Thyroid gland (tissue), 4 donors: Measurements from ENCODE around the gene BRWD1. TPM values are rescaled to one million over a fixed set of nuclear protein-coding genes. Genes with fewer than 3 reads are reported as not detected.
A peak's percentile ranks its signal among the peaks of the same experiment; 100 is the strongest.

ENCODE experiments used
- DNase-seq, 2 donors: peaks; one replicate each; pipeline ENCODE4 v3.0.0-alpha.2; 2019
- H3K27ac ChIP-seq, 3 donors: fragments of 200-600 bp; sonication (generic); 1 replicate in 2 of 3; 2 replicates in 1 of 3; pipeline ENCODE4 v1.5.1; 2016 to 2019; ENCODE audit warnings: mild to moderate bottlenecking in 1 of 3, moderate library complexity in 1 of 3
- H3K27me3 ChIP-seq: fragments of 200-600 bp; sonication (generic); one replicate; pipeline ENCODE4 v1.5.1; 2019
- H3K36me3 ChIP-seq, 2 donors: fragments of 200-600 bp; sonication (generic); one replicate each; pipeline ENCODE4 v1.5.1; 2016 to 2019
- H3K4me1 ChIP-seq, 2 donors: fragments of 200-600 bp; sonication (generic); one replicate each; pipeline ENCODE4 v1.5.1; 2017 to 2019
- H3K4me3 ChIP-seq, 3 donors: fragments of 200-600 bp; sonication (generic); replicated peaks in 1 of 3; 1 replicate in 2 of 3; 2 replicates in 1 of 3; pipeline ENCODE4 v1.5.1; 2016; ENCODE audit warnings: mild to moderate bottlenecking in 1 of 3
- H3K9me3 ChIP-seq: fragments of 200-600 bp; sonication (generic); one replicate; pipeline ENCODE4 v1.5.1; 2017
- CTCF ChIP-seq, 6 experiments: fragments of 200-600 bp in 3 of 6; fragments of 450-650 bp in 3 of 6; sonication (generic) in 3 of 6; IDR thresholded peaks; one replicate each; pipeline ENCODE4 v1.5.1; 2016 to 2019; ENCODE audit warnings: antibody characterized with exemption in 6 of 6, mild to moderate bottlenecking in 2 of 6, inconsistent platforms in 1 of 6, moderate library complexity in 1 of 6
- POLR2A ChIP-seq, 2 donors: fragments of 450-650 bp; IDR thresholded peaks; one replicate each; pipeline ENCODE4 v1.6.1; 2017; ENCODE audit warnings: antibody characterized with exemption in 2 of 2, mild to moderate bottlenecking in 2 of 2, moderate library complexity in 1 of 2
- WGBS, 2 donors: methylation state at CpG; one replicate each; pipeline ENCODE4 v1.1.5; 2017; 5-methylcytosine and 5-hydroxymethylcytosine counted together
- intact Hi-C: fragments of 100-400 bp; cut with DNase I; formaldehyde crosslinking; loops from one replicate; pipeline ENCODE4 v1.15.1; 2023
- total RNA-seq, 4 donors: library from RNA; depleted of rRNA; stranded (reverse); fragments of >200 nt; gene quantifications; one replicate each; pipeline ENCODE4 v1.2.3, GENCODE V29; 2016

The BRWD1 gene
- total RNA-seq, 4 donors from 2014 or later = 66.6 to 125 (median 85.3) TPM

- no peaks in the 10 kb centered on the region for H3K27me3 ChIP-seq
- intact Hi-C loops = no loop called here
- no peak for DNase-seq
- TF ChIP-seq CTCF (IDR thresholded peaks at IDR 0.05) (peak in 1 of 6 experiments; percentile 30), POLR2A (IDR thresholded peaks at IDR 0.05) (no peak)
- no peak overlapping the region for H3K4me3 ChIP-seq
- no peaks in the 10 kb centered on the region for H3K4me1 ChIP-seq
- no peaks in the 10 kb centered on the region for H3K36me3 ChIP-seq
- 95 to 97% methylated on average over 2 of the region's 2 CpGs for WGBS, 2 donors
- H3K9me3 ChIP-seq = no peaks in the 10 kb centered on the region
- no peak overlapping the region for H3K27ac ChIP-seq
Observed at GRCh38 chr21:39153373-39153772, 160.1 kb downstream of the BRWD1 start.

GRCh38 chr21:39152271-39152670 lies 161.2 kb downstream of the BRWD1 start:
- no peaks in the 10 kb centered on the region for H3K27me3 ChIP-seq
- no peaks in the 10 kb centered on the region for H3K4me1 ChIP-seq
- H3K9me3 ChIP-seq = no peaks in the 10 kb centered on the region
- DNase-seq = no peak
- no peak overlapping the region for H3K4me3 ChIP-seq
- no peak for TF ChIP-seq CTCF (IDR thresholded peaks at IDR 0.05)
- no peak for TF ChIP-seq POLR2A (IDR thresholded peaks at IDR 0.05)
- 84 to 95% methylated on average over 2 of the region's 2 CpGs for WGBS, 2 donors
- intact Hi-C loops = no loop called here
- no peaks in the 10 kb centered on the region for H3K36me3 ChIP-seq
- no peak overlapping the region for H3K27ac ChIP-seq

GRCh38 chr21:39150877-39151276 lies 162.6 kb downstream of the BRWD1 start:
- no peak for DNase-seq
- intact Hi-C loops = no loop called here
- Histone ChIP-seq H3K9me3 (no peaks in the 10 kb centered on the region), H3K27ac (no peak overlapping the region), H3K4me3 (no peak overlapping the region), H3K36me3 (no peaks in the 10 kb centered on the region), H3K27me3 (no peaks in the 10 kb centered on the region), H3K4me1 (no peaks in the 10 kb centered on the region)
- TF ChIP-seq POLR2A (IDR thresholded peaks at IDR 0.05) (no peak), CTCF (IDR thresholded peaks at IDR 0.05) (no peak)

GRCh38 chr21:39150316-39150715 lies 163.1 kb downstream of the BRWD1 start:
- WGBS, 2 donors = 94 to 96% methylated on average over 6 of the region's 6 CpGs
- Histone ChIP-seq H3K36me3 (no peaks in the 10 kb centered on the region), H3K9me3 (no peaks in the 10 kb centered on the region), H3K27me3 (no peaks in the 10 kb centered on the region), H3K4me3 (no peak overlapping the region), H3K27ac (no peak overlapping the region), H3K4me1 (no peaks in the 10 kb centered on the region)
- intact Hi-C loops = no loop called here
- no peak for DNase-seq
- TF ChIP-seq CTCF (IDR thresholded peaks at IDR 0.05) = no peak
- no peak for TF ChIP-seq POLR2A (IDR thresholded peaks at IDR 0.05)

- TF ChIP-seq CTCF (IDR thresholded peaks at IDR 0.05) = no peak
- no peak for TF ChIP-seq POLR2A (IDR thresholded peaks at IDR 0.05)
- Histone ChIP-seq H3K9me3 (no peaks in the 10 kb centered on the region), H3K36me3 (no peaks in the 10 kb centered on the region), H3K4me3 (no peak overlapping the region), H3K4me1 (no peaks in the 10 kb centered on the region), H3K27me3 (no peaks in the 10 kb centered on the region), H3K27ac (no peak overlapping the region)
- intact Hi-C loops = no loop called here
- DNase-seq = no peak
Observed at GRCh38 chr21:39149882-39150281, 163.6 kb downstream of the BRWD1 start.
